Breast epithelium (tissue), 3 donors: ENCODE measurements around the gene DAPP1.

Experiments used
- POLR2A ChIP-seq: fragments of 450-650 bp; IDR thresholded peaks from one replicate; pipeline ENCODE4 v1.6.1; 2016; ENCODE audit warnings: antibody characterized with exemption, mild to moderate bottlenecking, moderate library complexity
- TF ChIP-seq, protein P1 (sequence below), 3 donors: fragments of 450-650 bp; IDR thresholded peaks; one replicate each; pipeline ENCODE4 v1.5.1; 2016 to 2017; ENCODE audit warnings: antibody characterized with exemption in 3 of 3, mild to moderate bottlenecking in 3 of 3, moderate library complexity in 3 of 3

DNA sequence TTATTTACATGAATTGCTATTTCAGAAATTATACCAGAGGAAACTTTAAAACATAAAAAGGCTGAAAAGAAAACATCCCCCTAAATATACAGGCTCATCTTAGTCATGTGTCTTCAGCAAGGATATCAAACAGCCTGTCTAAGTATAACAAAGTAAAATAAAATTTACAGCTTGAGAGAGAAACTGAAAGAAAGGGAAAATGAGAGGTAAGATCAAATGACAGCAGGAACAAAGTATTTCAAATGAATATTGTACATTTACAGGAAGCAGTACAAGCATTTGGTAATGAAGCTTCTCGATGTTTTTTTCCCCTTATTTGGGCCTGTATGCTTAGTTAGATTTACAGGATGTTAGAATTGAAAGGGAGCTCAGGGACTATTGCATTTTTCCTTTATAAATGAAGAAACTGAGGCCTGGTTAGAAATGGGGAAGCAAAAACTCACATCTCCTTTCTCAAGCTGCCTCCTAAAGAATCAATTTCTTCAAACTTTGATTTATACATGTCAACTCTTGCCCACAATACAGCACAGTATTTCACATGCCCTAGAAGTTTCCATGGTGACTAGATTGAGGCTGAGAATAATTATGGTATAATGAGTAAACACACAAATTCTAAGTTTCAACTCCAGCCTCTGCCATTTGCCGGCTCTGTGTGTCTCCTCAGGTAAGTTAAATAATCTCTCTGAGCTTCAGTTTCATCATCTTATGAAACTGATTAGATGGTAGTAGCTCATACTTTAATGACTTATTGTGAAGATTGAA, 29.3 kb downstream of the DAPP1 start:
- TF ChIP-seq, protein P1, sequence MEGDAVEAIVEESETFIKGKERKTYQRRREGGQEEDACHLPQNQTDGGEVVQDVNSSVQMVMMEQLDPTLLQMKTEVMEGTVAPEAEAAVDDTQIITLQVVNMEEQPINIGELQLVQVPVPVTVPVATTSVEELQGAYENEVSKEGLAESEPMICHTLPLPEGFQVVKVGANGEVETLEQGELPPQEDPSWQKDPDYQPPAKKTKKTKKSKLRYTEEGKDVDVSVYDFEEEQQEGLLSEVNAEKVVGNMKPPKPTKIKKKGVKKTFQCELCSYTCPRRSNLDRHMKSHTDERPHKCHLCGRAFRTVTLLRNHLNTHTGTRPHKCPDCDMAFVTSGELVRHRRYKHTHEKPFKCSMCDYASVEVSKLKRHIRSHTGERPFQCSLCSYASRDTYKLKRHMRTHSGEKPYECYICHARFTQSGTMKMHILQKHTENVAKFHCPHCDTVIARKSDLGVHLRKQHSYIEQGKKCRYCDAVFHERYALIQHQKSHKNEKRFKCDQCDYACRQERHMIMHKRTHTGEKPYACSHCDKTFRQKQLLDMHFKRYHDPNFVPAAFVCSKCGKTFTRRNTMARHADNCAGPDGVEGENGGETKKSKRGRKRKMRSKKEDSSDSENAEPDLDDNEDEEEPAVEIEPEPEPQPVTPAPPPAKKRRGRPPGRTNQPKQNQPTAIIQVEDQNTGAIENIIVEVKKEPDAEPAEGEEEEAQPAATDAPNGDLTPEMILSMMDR (IDR thresholded peaks at IDR 0.05): no peak
- TF ChIP-seq POLR2A: no peak
